ENCODE measurements around the gene UPF1. TPM values are rescaled to one million over a fixed set of nuclear protein-coding genes. Genes with fewer than 3 reads are reported as not detected.

The UPF1 gene
- total RNA-seq, 1 donor from 2014 or later = 71.6 TPM

GRCh38 chr19:18845961-18846360, 14.2 kb downstream of the UPF1 start:
- no peak for DNase-seq (ENCODE audit: low read depth)
- Histone ChIP-seq H3K27me3 (ENCODE audit: control insufficient read depth, insufficient read depth, low read length) (no peaks in the 10 kb centered on the region), H3K4me3 (ENCODE audit: low read depth, low read length) (no peak overlapping the region), H3K36me3 (ENCODE audit: control insufficient read depth, insufficient read depth, low read length) (no peaks in the 10 kb centered on the region)
- TF ChIP-seq CTCF (IDR thresholded peaks at IDR 0.05; ENCODE audit: insufficient read depth, low read length, poor library complexity, severe bottlenecking) = no peak

GRCh38 chr19:18846862-18847548, 15.2 kb downstream of the UPF1 start:
- peak; percentile 98 for TF ChIP-seq CTCF (IDR thresholded peaks at IDR 0.05; ENCODE audit: insufficient read depth, low read length, poor library complexity, severe bottlenecking)
- H3K27me3 ChIP-seq (ENCODE audit: control insufficient read depth, insufficient read depth, low read length) = no peaks in the 10 kb centered on the region
- DNase-seq (ENCODE audit: low read depth) = peak; percentile 23
- peaks cover 2% of the 10 kb centered on the region for H3K36me3 ChIP-seq (ENCODE audit: control insufficient read depth, insufficient read depth, low read length)
- H3K4me3 ChIP-seq (ENCODE audit: low read depth, low read length) = no peak overlapping the region

- no peak for TF ChIP-seq CTCF (IDR thresholded peaks at IDR 0.05; ENCODE audit: insufficient read depth, low read length, poor library complexity, severe bottlenecking)
- no peak for DNase-seq (ENCODE audit: low read depth)
- Histone ChIP-seq H3K36me3 (ENCODE audit: control insufficient read depth, insufficient read depth, low read length) (peaks cover 2% of the 10 kb centered on the region), H3K27me3 (ENCODE audit: control insufficient read depth, insufficient read depth, low read length) (no peaks in the 10 kb centered on the region), H3K4me3 (ENCODE audit: low read depth, low read length) (no peak overlapping the region)
Measured at GRCh38 chr19:18847549-18848463, 16.0 kb downstream of the UPF1 start.

GRCh38 chr19:18848878-18849661, 17.3 kb downstream of the UPF1 start:
- Histone ChIP-seq H3K36me3 (ENCODE audit: control insufficient read depth, insufficient read depth, low read length) (peaks cover 2% of the 10 kb centered on the region), H3K27me3 (ENCODE audit: control insufficient read depth, insufficient read depth, low read length) (no peaks in the 10 kb centered on the region), H3K4me3 (ENCODE audit: low read depth, low read length) (no peak overlapping the region)
- TF ChIP-seq CTCF (IDR thresholded peaks at IDR 0.05; ENCODE audit: insufficient read depth, low read length, poor library complexity, severe bottlenecking) = no peak
- no peak for DNase-seq (ENCODE audit: low read depth)

GRCh38 chr19:18849838-18850400, 18.2 kb downstream of the UPF1 start:
- Histone ChIP-seq H3K36me3 (ENCODE audit: control insufficient read depth, insufficient read depth, low read length) (peaks cover 2% of the 10 kb centered on the region), H3K4me3 (ENCODE audit: low read depth, low read length) (no peak overlapping the region), H3K27me3 (ENCODE audit: control insufficient read depth, insufficient read depth, low read length) (no peaks in the 10 kb centered on the region)
- DNase-seq (ENCODE audit: low read depth) = no peak
- TF ChIP-seq CTCF (IDR thresholded peaks at IDR 0.05; ENCODE audit: insufficient read depth, low read length, poor library complexity, severe bottlenecking) = no peak
